ENCODE results near the gene BANP. TPM values are rescaled to one million over a fixed set of nuclear protein-coding genes. Genes with fewer than 3 reads are reported as not detected.

Gene BANP
- total RNA-seq, 1 experiment from 2014 or later = 24.2 TPM

GRCh38 chr16:88060524-88061219, 109.4 kb downstream of the BANP start:
- Histone ChIP-seq H3K36me3 (ENCODE audit: low read depth, low read length) (no peaks in the 10 kb centered on the region), H3F3A (ENCODE audit: low read length, unreplicated experiment) (no peaks in the 10 kb centered on the region), H3K4me1 (ENCODE audit: insufficient read depth, low read length) (no peaks in the 10 kb centered on the region), H3K9ac (ENCODE audit: low read length) (no peak overlapping the region), H3K4me3 (ENCODE audit: low read length) (no peak overlapping the region), H2AFZ (ENCODE audit: low read length) (no peak overlapping the region), H3K9me3 (ENCODE audit: low read length) (no peaks in the 10 kb centered on the region), H3K9me2 (replicated peaks; ENCODE audit: low read length) (no peaks in the 10 kb centered on the region), H4K20me1 (ENCODE audit: low read length) (no peaks in the 10 kb centered on the region), H3K27ac (ENCODE audit: low read length) (no peak overlapping the region), H3K79me2 (ENCODE audit: low read length) (no peaks in the 10 kb centered on the region), H3K4me2 (ENCODE audit: low read length) (no peak overlapping the region), H3K27me3 (ENCODE audit: low read length) (no peaks in the 10 kb centered on the region)
- ATAC-seq (no peak), DNase-seq (no peak)
- ChIA-PET POLR2A (ENCODE audit: unreplicated experiment) (no interaction called here), CTCF (no interaction called here)
- BruUV-seq (replicated peaks) = no TSS peak
- intact Hi-C loops (cut with micrococcal nuclease) = no loop called here
- no peak for TF ChIP-seq EZH2 (IDR thresholded peaks at IDR 0.05; ENCODE audit: low read length, unreplicated experiment)
- no peak for TF ChIP-seq EZH2phosphoT487 (IDR thresholded peaks at IDR 0.05; ENCODE audit: borderline replicate concordance, low read length)
- peak; percentile 25; the same call in 1 of the 2 replicates for TF ChIP-seq CTCF (conservative IDR thresholded peaks at IDR 0.05; ENCODE audit: low read depth, low read length)

- no peaks in the 10 kb centered on the region for H3K9me3 ChIP-seq (ENCODE audit: low read length)
- intact Hi-C loops (cut with micrococcal nuclease) = no loop called here
- H2AFZ ChIP-seq (ENCODE audit: low read length) = no peak overlapping the region
- no TSS peak for BruUV-seq (replicated peaks)
- no peaks in the 10 kb centered on the region for H3K36me3 ChIP-seq (ENCODE audit: low read depth, low read length)
- no peak for TF ChIP-seq EZH2 (IDR thresholded peaks at IDR 0.05; ENCODE audit: low read length, unreplicated experiment)
- no peak for TF ChIP-seq EZH2phosphoT487 (IDR thresholded peaks at IDR 0.05; ENCODE audit: borderline replicate concordance, low read length)
- no peak for TF ChIP-seq CTCF (conservative IDR thresholded peaks at IDR 0.05; ENCODE audit: low read depth, low read length)
- CTCF ChIA-PET = no interaction called here
- no peak overlapping the region for H3K4me2 ChIP-seq (ENCODE audit: low read length)
- H3F3A ChIP-seq (ENCODE audit: low read length, unreplicated experiment) = no peaks in the 10 kb centered on the region
- H3K4me1 ChIP-seq (ENCODE audit: insufficient read depth, low read length) = no peaks in the 10 kb centered on the region
- no peaks in the 10 kb centered on the region for H3K9me2 ChIP-seq (replicated peaks; ENCODE audit: low read length)
- H4K20me1 ChIP-seq (ENCODE audit: low read length) = no peaks in the 10 kb centered on the region
- H3K9ac ChIP-seq (ENCODE audit: low read length) = no peak overlapping the region
- no peaks in the 10 kb centered on the region for H3K79me2 ChIP-seq (ENCODE audit: low read length)
- DNase-seq (no peak), ATAC-seq (no peak)
- H3K27me3 ChIP-seq (ENCODE audit: low read length) = no peaks in the 10 kb centered on the region
- POLR2A ChIA-PET (ENCODE audit: unreplicated experiment) = no interaction called here
- no peak overlapping the region for H3K4me3 ChIP-seq (ENCODE audit: low read length)
- H3K27ac ChIP-seq (ENCODE audit: low read length) = no peak overlapping the region
Measured at GRCh38 chr16:88061346-88062110, 110.3 kb downstream of the BANP start.

All from PC-3 (cell line).